ENCODE data around the gene CCDC146. TPM values are rescaled to one million over a fixed set of nuclear protein-coding genes. Genes with fewer than 3 reads are reported as not detected.

The CCDC146 gene
- total RNA-seq, 1 donor from 2014 or later = 6.1 TPM

DNA sequence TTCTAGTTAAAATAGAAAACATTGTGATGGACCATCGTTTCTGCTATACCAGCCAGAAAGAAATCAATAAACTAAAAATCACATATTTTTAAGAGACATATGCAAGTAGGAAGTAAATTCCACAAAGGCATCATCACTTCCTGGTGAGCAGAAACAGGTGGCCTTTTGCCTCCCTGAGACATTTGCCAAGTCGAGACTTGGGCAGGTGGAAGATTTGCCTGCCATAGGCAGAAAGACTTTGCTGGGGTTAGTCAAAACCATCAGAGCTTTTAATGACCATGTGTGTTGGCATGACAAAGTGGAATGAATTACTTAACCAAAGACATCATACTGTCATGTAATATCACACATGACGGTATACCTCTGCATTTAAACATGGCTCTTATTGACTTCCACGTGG lies 143.3 kb downstream of the CCDC146 start:
- H3K9me3 ChIP-seq (ENCODE audit: low read depth) = no peaks in the 10 kb centered on the region
- Mint-ChIP-seq H3K4me3 (no peak overlapping the region), H3K36me3 (no peaks in the 10 kb centered on the region), H3K27ac (no peak overlapping the region), H3K27me3 (ENCODE audit: insufficient read depth, low read depth) (no peaks in the 10 kb centered on the region), H3K9me3 (no peaks in the 10 kb centered on the region), H3K4me1 (no peaks in the 10 kb centered on the region)
- no peaks in the 10 kb centered on the region for H3K79me2 ChIP-seq (ENCODE audit: low read depth)
- H3K27ac ChIP-seq = no peak overlapping the region
- H3K4me2 ChIP-seq = no peak overlapping the region
- no peak overlapping the region for H3K4me3 ChIP-seq
- TF ChIP-seq EZH2 (IDR thresholded peaks at IDR 0.05) (no peak), EZH2phosphoT487 (IDR thresholded peaks at IDR 0.05) (no peak)
- H2AFZ ChIP-seq (replicated peaks) = no peak overlapping the region
- H3K36me3 ChIP-seq = no peaks in the 10 kb centered on the region
- no peaks in the 10 kb centered on the region for H3K4me1 ChIP-seq
- no peak overlapping the region for H3K9ac ChIP-seq
- no peaks in the 10 kb centered on the region for H3F3A ChIP-seq (ENCODE audit: low read depth)
- no peaks in the 10 kb centered on the region for H4K20me1 ChIP-seq (ENCODE audit: low read depth)
- no peak for DNase-seq (ENCODE audit: low spot score)
- no peaks in the 10 kb centered on the region for H3K27me3 ChIP-seq

- H3K4me2 ChIP-seq = no peak overlapping the region
- H3K79me2 ChIP-seq (ENCODE audit: low read depth) = no peaks in the 10 kb centered on the region
- DNase-seq (ENCODE audit: low spot score) = no peak
- H3F3A ChIP-seq (ENCODE audit: low read depth) = no peaks in the 10 kb centered on the region
- no peak overlapping the region for H2AFZ ChIP-seq (replicated peaks)
- H3K27ac Mint-ChIP-seq = no peak overlapping the region
- H3K27me3 Mint-ChIP-seq (ENCODE audit: insufficient read depth, low read depth) = no peaks in the 10 kb centered on the region
- no peaks in the 10 kb centered on the region for H3K9me3 ChIP-seq (ENCODE audit: low read depth)
- H3K9me3 Mint-ChIP-seq = no peaks in the 10 kb centered on the region
- H3K4me1 Mint-ChIP-seq = no peaks in the 10 kb centered on the region
- H4K20me1 ChIP-seq (ENCODE audit: low read depth) = no peaks in the 10 kb centered on the region
- no peaks in the 10 kb centered on the region for H3K36me3 Mint-ChIP-seq
- no peaks in the 10 kb centered on the region for H3K36me3 ChIP-seq
- no peak overlapping the region for H3K27ac ChIP-seq
- no peak overlapping the region for H3K9ac ChIP-seq
- H3K4me1 ChIP-seq = no peaks in the 10 kb centered on the region
- H3K4me3 Mint-ChIP-seq = no peak overlapping the region
- H3K4me3 ChIP-seq = no peak overlapping the region
- TF ChIP-seq, protein P1, sequence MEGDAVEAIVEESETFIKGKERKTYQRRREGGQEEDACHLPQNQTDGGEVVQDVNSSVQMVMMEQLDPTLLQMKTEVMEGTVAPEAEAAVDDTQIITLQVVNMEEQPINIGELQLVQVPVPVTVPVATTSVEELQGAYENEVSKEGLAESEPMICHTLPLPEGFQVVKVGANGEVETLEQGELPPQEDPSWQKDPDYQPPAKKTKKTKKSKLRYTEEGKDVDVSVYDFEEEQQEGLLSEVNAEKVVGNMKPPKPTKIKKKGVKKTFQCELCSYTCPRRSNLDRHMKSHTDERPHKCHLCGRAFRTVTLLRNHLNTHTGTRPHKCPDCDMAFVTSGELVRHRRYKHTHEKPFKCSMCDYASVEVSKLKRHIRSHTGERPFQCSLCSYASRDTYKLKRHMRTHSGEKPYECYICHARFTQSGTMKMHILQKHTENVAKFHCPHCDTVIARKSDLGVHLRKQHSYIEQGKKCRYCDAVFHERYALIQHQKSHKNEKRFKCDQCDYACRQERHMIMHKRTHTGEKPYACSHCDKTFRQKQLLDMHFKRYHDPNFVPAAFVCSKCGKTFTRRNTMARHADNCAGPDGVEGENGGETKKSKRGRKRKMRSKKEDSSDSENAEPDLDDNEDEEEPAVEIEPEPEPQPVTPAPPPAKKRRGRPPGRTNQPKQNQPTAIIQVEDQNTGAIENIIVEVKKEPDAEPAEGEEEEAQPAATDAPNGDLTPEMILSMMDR (IDR thresholded peaks at IDR 0.05) = no peak
- TF ChIP-seq EZH2phosphoT487 (IDR thresholded peaks at IDR 0.05) (no peak), EZH2 (IDR thresholded peaks at IDR 0.05) (no peak)
- no peaks in the 10 kb centered on the region for H3K27me3 ChIP-seq
Observed at GRCh38 chr7:77266291-77266794, 143.9 kb downstream of the CCDC146 start.

- no peak for TF ChIP-seq EZH2 (IDR thresholded peaks at IDR 0.05)
- TF ChIP-seq EZH2phosphoT487 (IDR thresholded peaks at IDR 0.05) = no peak
- TF ChIP-seq, protein P1 (IDR thresholded peaks at IDR 0.05) = no peak
- Histone ChIP-seq H3K4me2 (no peak overlapping the region), H3K9ac (no peak overlapping the region), H3K4me3 (no peak overlapping the region), H4K20me1 (ENCODE audit: low read depth) (no peaks in the 10 kb centered on the region), H3K27me3 (no peaks in the 10 kb centered on the region), H3K9me3 (ENCODE audit: low read depth) (no peaks in the 10 kb centered on the region), H3F3A (ENCODE audit: low read depth) (no peaks in the 10 kb centered on the region), H3K27ac (no peak overlapping the region), H3K4me1 (no peaks in the 10 kb centered on the region), H3K36me3 (peaks cover 3% of the 10 kb centered on the region), H2AFZ (replicated peaks) (no peak overlapping the region), H3K79me2 (ENCODE audit: low read depth) (no peaks in the 10 kb centered on the region)
- H3K4me1 Mint-ChIP-seq = no peaks in the 10 kb centered on the region
- no peaks in the 10 kb centered on the region for H3K27me3 Mint-ChIP-seq (ENCODE audit: insufficient read depth, low read depth)
- no peak overlapping the region for H3K4me3 Mint-ChIP-seq
- H3K36me3 Mint-ChIP-seq = no peaks in the 10 kb centered on the region
- H3K9me3 Mint-ChIP-seq = no peaks in the 10 kb centered on the region
- no peak for DNase-seq (ENCODE audit: low spot score)
- H3K27ac Mint-ChIP-seq = no peak overlapping the region
Observed at GRCh38 chr7:77269360-77270093, 147.1 kb downstream of the CCDC146 start.

DNA sequence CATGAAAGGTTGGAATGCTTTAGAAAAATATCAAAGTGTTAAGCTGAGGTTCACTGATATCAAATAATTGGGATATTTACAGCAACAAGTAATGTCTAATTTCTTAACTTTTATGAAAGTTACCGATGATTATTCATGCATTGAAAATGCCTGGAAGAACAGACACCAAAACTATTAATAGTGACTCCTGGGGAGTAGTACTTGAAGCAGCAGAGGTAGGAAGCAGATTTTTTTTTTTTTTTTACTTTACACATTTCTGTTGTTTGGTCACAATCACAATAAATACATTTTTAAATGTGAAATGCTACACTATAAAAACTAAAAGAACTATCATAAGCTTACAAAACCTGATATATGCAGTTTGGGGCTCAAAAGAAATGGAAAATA lies 147.7 kb downstream of the CCDC146 start:
- Histone ChIP-seq H3K36me3 (peaks cover 3% of the 10 kb centered on the region), H4K20me1 (ENCODE audit: low read depth) (no peaks in the 10 kb centered on the region), H2AFZ (replicated peaks) (no peak overlapping the region), H3K27ac (no peak overlapping the region), H3F3A (ENCODE audit: low read depth) (no peaks in the 10 kb centered on the region), H3K79me2 (ENCODE audit: low read depth) (no peaks in the 10 kb centered on the region), H3K4me1 (no peaks in the 10 kb centered on the region), H3K4me2 (no peak overlapping the region), H3K4me3 (no peak overlapping the region), H3K9ac (no peak overlapping the region), H3K9me3 (ENCODE audit: low read depth) (no peaks in the 10 kb centered on the region), H3K27me3 (no peaks in the 10 kb centered on the region)
- DNase-seq (ENCODE audit: low spot score) = no peak
- Mint-ChIP-seq H3K27ac (no peak overlapping the region), H3K9me3 (no peaks in the 10 kb centered on the region), H3K27me3 (ENCODE audit: insufficient read depth, low read depth) (no peaks in the 10 kb centered on the region), H3K36me3 (no peaks in the 10 kb centered on the region), H3K4me3 (no peak overlapping the region), H3K4me1 (no peaks in the 10 kb centered on the region)
- TF ChIP-seq EZH2 (IDR thresholded peaks at IDR 0.05) = no peak
- TF ChIP-seq, protein P1 (IDR thresholded peaks at IDR 0.05) = no peak
- no peak for TF ChIP-seq EZH2phosphoT487 (IDR thresholded peaks at IDR 0.05)
